T-cell (primary cell): Measurements from ENCODE around the gene PRSS48. TPM values are rescaled to one million over a fixed set of nuclear protein-coding genes. Genes with fewer than 3 reads are reported as not detected.
"Not testable (repeated sequence)": the region's sequence is repeated elsewhere in the genome, so short reads cannot be mapped to it uniquely, and the experiment has no call there.

Experiments
- ATAC-seq, 4 experiments: fragments of 200-7000 bp in 3 of 4; fragments of 150-1000 bp in 1 of 4; cut with Tn5 transposase; replicated peaks in 1 of 4; 1 replicate in 3 of 4; 2 replicates in 1 of 4; pipeline ENCODE4 v1.10.0; 2021; ENCODE audit warnings: moderate library complexity in 3 of 4, mild to moderate bottlenecking in 2 of 4, moderate number of reproducible peaks in 1 of 4
- CTCF ChIA-PET, 2 donors: fragments of 300-600 bp; sonication (Branson Sonifier 250); formaldehyde crosslinking; loops; one replicate each; lab custom pipeline; 2022; ENCODE audit warnings: antibody characterized with exemption in 2 of 2; lab: Charles Lee
- POLR2A ChIA-PET, 2 donors: fragments of 300-600 bp; sonication (Branson Sonifier 250); formaldehyde crosslinking; loops; one replicate each; lab custom pipeline; 2022; ENCODE audit warnings: antibody characterized with exemption in 2 of 2; lab: Charles Lee
- DNase-seq, 35 experiments: peaks; one replicate each; pipeline versions ENCODE4 v3.0.0 to v3.0.0-alpha.2; 2013 to 2023
- H3K27ac ChIP-seq: one replicate; pipeline ENCODE4 v1.5.1; 2013; ENCODE audit warnings: low read length
- H3K27me3 ChIP-seq, 2 experiments: replicated peaks in 1 of 2; 1 replicate in 1 of 2; 2 replicates in 1 of 2; pipeline versions ENCODE4 v1.6.1 to v1.7.0; 2013; ENCODE audit warnings: low read length in 1 of 2, mixed read lengths in 1 of 2; ENCODE audit not compliant: control insufficient read depth in 2 of 2, insufficient read depth in 2 of 2; ENCODE audit errors: extremely low read depth in 1 of 2
- H3K36me3 ChIP-seq, 2 donors: 1 replicate in 1 of 2; 2 replicates in 1 of 2; pipeline versions ENCODE4 v1.6.1 to v1.7.0; 2013; ENCODE audit warnings: low read length in 1 of 2; ENCODE audit not compliant: control insufficient read depth in 2 of 2, insufficient read depth in 1 of 2; ENCODE audit errors: extremely low read depth in 1 of 2
- H3K4me1 ChIP-seq, 2 experiments: 1 replicate in 1 of 2; 2 replicates in 1 of 2; pipeline versions ENCODE4 v1.6.1 to v1.7.0; 2013; ENCODE audit warnings: low read length in 2 of 2, mixed read lengths in 1 of 2; ENCODE audit not compliant: insufficient read depth in 2 of 2, control insufficient read depth in 1 of 2; ENCODE audit errors: extremely low read depth in 1 of 2
- H3K4me3 ChIP-seq, 2 donors: 1 replicate in 1 of 2; 2 replicates in 1 of 2; pipeline versions ENCODE4 v1.5.1 to v1.7.0; 2013; ENCODE audit warnings: mild to moderate bottlenecking in 2 of 2, low read length in 1 of 2, moderate library complexity in 1 of 2; ENCODE audit not compliant: control insufficient read depth in 1 of 2; ENCODE audit errors: extremely low read depth in 1 of 2
- H3K9me3 ChIP-seq: 2 replicates; pipeline ENCODE4 v1.7.0; 2013
- H3K27ac Mint-ChIP-seq, 2 donors: one replicate each; pipeline ENCODE4 v1.8.0; 2020 to 2021; ENCODE audit warnings: mild to moderate bottlenecking in 2 of 2, mixed read lengths in 2 of 2
- H3K27me3 Mint-ChIP-seq, 2 donors: one replicate each; pipeline ENCODE4 v1.8.0; 2021 to 2022; ENCODE audit warnings: mixed read lengths in 2 of 2
- H3K36me3 Mint-ChIP-seq: one replicate; pipeline ENCODE4 v1.8.0; 2021; ENCODE audit warnings: mixed read lengths
- H3K4me1 Mint-ChIP-seq, 3 donors: one replicate each; pipeline ENCODE4 v1.8.0; 2020 to 2022; ENCODE audit warnings: mixed read lengths in 3 of 3, mild to moderate bottlenecking in 1 of 3
- H3K4me3 Mint-ChIP-seq, 3 donors: one replicate each; pipeline ENCODE4 v1.8.0; 2020 to 2022; ENCODE audit warnings: mild to moderate bottlenecking in 3 of 3, mixed read lengths in 3 of 3, moderate library complexity in 3 of 3
- H3K9me3 Mint-ChIP-seq, 3 donors: one replicate each; pipeline ENCODE4 v1.8.0; 2020 to 2022; ENCODE audit warnings: mixed read lengths in 3 of 3
- WGBS: methylation state at CpG from one replicate; pipeline ENCODE4 v1.1.5; 2013; ENCODE audit warnings: missing lambda C conversion rate; ENCODE audit not compliant: insufficient coverage; 5-methylcytosine and 5-hydroxymethylcytosine counted together
- total RNA-seq, 35 experiments: library from RNA in 6 of 35; stranded (reverse) in 6 of 35; fragments of 120-200 nt in 1 of 35; gene quantifications; one replicate each; pipeline versions ENCODE4 v1.2.1 to v1.2.4 and lab custom pipeline; 2013 to 2026

The PRSS48 gene
- total RNA-seq, 5 donors from 2014 or later (not counting 1 experiment from before 2014, with no cell fraction given), result not detected

DNA sequence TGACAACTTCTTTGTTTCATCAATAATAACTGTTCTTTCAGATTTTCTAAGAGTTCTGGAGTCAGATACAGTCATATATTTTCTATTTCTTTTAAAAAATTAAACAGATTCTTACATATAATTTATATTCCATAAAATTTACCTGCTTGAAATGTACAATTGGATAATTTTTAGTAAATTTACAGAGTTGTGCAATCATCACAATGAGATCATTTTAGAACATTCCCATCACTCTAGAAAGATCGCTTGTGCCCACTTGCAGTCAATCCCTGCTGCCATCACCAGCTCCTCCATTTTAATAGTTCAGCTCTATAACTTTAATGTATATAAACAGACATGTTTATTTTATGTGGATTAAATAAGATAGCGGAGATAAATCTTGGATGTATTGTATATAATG is 29.6 kb upstream of the PRSS48 start:
- H3K4me3 Mint-ChIP-seq, result no peak overlapping the region
- POLR2A ChIA-PET, result no interaction called here
- no peaks in the 10 kb centered on the region for H3K36me3 Mint-ChIP-seq
- H3K27ac Mint-ChIP-seq, result no peak overlapping the region
- no peak for DNase-seq
- H3K27ac ChIP-seq, result no peak overlapping the region
- peaks cover 0 to 2% of the 10 kb centered on the region in 2 experiments for H3K27me3 ChIP-seq
- H3K36me3 ChIP-seq, result no peaks in the 10 kb centered on the region
- no peak for ATAC-seq
- no peaks in the 10 kb centered on the region for H3K9me3 ChIP-seq
- H3K27me3 Mint-ChIP-seq, result peaks cover under 1 to 4% of the 10 kb centered on the region in 2 donors
- H3K9me3 Mint-ChIP-seq, result no peaks in the 10 kb centered on the region
- CTCF ChIA-PET, result interaction anchor here in 1 of 2 donors (0.6 kb wide), 1 partner anchor 75 kb away, joined by 9 read pairs; no protein-coding TSS in a partner anchor
- no CpG with 5 or more reads among the region's 2 CpGs for WGBS
- no peaks in the 10 kb centered on the region for H3K4me1 ChIP-seq
- H3K4me3 ChIP-seq, result no peak overlapping the region
- H3K4me1 Mint-ChIP-seq, result no peaks in the 10 kb centered on the region

DNA sequence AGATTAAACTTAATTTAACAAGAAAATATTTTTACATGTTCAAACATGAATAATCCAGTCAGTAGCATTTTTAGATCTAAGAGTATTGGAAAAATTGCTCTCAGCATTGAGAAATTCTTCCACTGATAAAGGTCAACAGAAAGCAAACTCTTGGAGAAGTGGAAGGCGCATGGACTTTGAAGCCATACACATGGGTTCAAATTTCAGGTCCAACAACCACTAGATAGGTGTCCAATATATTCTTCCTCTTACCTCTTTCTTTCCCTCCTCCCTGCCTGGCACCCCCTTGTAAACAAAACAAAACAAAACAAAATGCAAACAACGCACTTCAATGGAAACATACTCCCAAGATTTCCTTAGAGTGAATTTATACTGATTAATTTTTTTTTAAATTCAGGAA is 28.4 kb upstream of the PRSS48 start:
- H3K27me3 Mint-ChIP-seq, result peaks cover 0 to 4% of the 10 kb centered on the region in 2 donors
- H3K9me3 Mint-ChIP-seq, result no peaks in the 10 kb centered on the region
- no peaks in the 10 kb centered on the region for H3K9me3 ChIP-seq
- H3K27me3 ChIP-seq, result peaks cover 0 to 2% of the 10 kb centered on the region in 2 experiments
- H3K4me1 Mint-ChIP-seq, result no peaks in the 10 kb centered on the region
- CTCF ChIA-PET, result no interaction called here
- H3K36me3 Mint-ChIP-seq, result no peaks in the 10 kb centered on the region
- no peak overlapping the region for H3K4me3 ChIP-seq
- WGBS, result 100% methylated on average over 1 of the region's 2 CpGs
- H3K4me3 Mint-ChIP-seq, result no peak overlapping the region
- DNase-seq (no peak), ATAC-seq (no peak)
- H3K27ac Mint-ChIP-seq, result no peak overlapping the region
- POLR2A ChIA-PET, result no interaction called here
- H3K4me1 ChIP-seq, result no peaks in the 10 kb centered on the region
- H3K27ac ChIP-seq, result no peak overlapping the region
- H3K36me3 ChIP-seq, result no peaks in the 10 kb centered on the region

DNA sequence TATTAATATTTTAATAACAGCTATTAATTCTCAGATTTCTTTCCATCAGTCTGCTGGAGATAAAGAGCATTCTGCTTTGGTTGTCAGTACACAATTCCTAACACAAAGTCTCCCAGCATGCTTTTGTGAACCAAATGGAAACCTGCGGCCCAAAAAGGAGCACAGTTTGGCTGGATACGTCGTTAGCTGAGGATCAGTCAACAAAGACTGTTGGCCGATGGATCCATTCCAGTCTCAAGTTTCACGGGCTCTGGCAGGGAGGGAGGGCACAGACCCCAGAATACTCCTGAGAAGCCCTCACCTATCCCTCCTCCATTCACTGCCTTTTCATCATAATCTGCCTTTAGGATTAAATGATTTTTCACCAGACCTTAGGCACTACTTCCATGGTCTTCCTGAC is 26.3 kb upstream of the PRSS48 start:
- Mint-ChIP-seq H3K4me1 (no peaks in the 10 kb centered on the region), H3K36me3 (no peaks in the 10 kb centered on the region), H3K4me3 (no peak overlapping the region), H3K27me3 (peaks cover 0 to under 1% of the 10 kb centered on the region in 2 donors), H3K27ac (no peak overlapping the region), H3K9me3 (no peaks in the 10 kb centered on the region)
- Histone ChIP-seq H3K9me3 (no peaks in the 10 kb centered on the region), H3K36me3 (no peaks in the 10 kb centered on the region), H3K4me3 (no peak overlapping the region), H3K27me3 (peaks cover 0 to 2% of the 10 kb centered on the region in 2 experiments), H3K27ac (no peak overlapping the region), H3K4me1 (no peaks in the 10 kb centered on the region)
- no peak for DNase-seq
- CTCF ChIA-PET, result no interaction called here
- ATAC-seq, result no peak
- 80% methylated on average over 3 of the region's 5 CpGs for WGBS
- POLR2A ChIA-PET, result no interaction called here

DNA sequence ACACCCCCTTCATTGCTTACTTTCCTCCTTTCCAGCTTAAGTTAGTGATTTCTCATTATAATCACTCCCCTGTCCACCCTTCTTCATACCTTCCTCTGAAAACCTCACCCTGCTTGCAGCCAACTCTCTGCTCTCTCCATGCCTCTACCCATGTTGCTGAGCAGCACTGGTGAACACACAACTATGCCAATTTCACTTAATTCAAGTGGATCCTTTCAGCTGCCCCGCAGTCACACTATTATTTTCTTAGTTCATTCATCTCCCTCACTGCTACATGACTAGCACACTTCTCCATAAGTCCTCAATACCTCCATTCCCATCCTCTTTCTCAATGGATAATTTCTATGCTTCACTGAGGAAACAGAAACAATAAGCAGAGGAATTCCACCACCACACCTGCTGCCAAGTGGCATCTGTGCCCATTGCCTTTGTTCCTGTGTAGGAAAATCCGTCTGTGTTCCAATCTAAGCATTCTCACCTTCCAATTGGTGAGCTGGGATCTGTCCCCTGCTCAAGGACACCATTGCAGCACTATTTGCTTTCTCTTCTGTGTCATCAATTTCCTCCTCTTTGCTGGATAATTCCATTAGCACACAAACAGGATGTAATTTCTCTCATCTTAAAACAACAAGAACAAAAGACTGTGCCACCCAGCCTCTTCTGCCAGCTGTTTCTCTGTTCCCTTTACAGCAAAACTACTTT is 25.2 kb upstream of the PRSS48 start:
- CTCF ChIA-PET, result no interaction called here
- H3K36me3 ChIP-seq, result no peaks in the 10 kb centered on the region
- H3K36me3 Mint-ChIP-seq, result no peaks in the 10 kb centered on the region
- no peaks in the 10 kb centered on the region for H3K9me3 ChIP-seq
- 22% methylated on average over 2 of the region's 2 CpGs for WGBS
- H3K9me3 Mint-ChIP-seq, result no peaks in the 10 kb centered on the region
- ATAC-seq (no peak), DNase-seq (no peak)
- no peak overlapping the region for H3K27ac ChIP-seq
- H3K4me3 Mint-ChIP-seq, result no peak overlapping the region
- no peak overlapping the region for H3K27ac Mint-ChIP-seq
- H3K27me3 Mint-ChIP-seq, result no peaks in the 10 kb centered on the region
- H3K27me3 ChIP-seq, result peaks cover 0 to 2% of the 10 kb centered on the region in 2 experiments
- H3K4me1 Mint-ChIP-seq, result no peaks in the 10 kb centered on the region
- H3K4me3 ChIP-seq, result no peak overlapping the region
- POLR2A ChIA-PET, result interaction anchor here in 1 of 2 donors (0.5 kb wide), 1 partner anchor 575 kb away, joined by 3 read pairs; no protein-coding TSS in a partner anchor
- H3K4me1 ChIP-seq, result no peaks in the 10 kb centered on the region

DNA sequence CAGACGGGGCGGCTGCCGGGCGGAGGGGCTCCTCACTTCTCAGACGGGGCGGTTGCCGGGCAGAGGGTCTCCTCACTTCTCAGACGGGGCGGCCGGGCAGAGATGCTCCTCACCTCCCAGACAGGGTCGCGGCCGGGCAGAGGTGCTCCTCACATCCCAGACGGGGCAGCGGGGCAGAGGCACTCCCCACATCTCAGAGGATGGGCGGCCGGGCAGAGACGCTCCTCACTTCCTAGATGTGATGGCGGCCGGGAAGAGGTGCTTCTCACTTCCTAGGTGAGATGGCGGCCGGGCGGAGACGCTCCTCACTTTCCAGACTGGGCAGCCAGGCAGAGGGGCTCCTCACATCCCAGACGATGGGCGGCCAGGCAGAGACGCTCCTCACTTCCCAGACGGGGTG is 21.7 kb upstream of the PRSS48 start:
- H3K4me3 Mint-ChIP-seq, H3K4me1 ChIP-seq, H3K4me3 ChIP-seq, POLR2A ChIA-PET, H3K27ac Mint-ChIP-seq, ATAC-seq, H3K9me3 Mint-ChIP-seq, H3K36me3 Mint-ChIP-seq, H3K27me3 Mint-ChIP-seq, H3K9me3 ChIP-seq, DNase-seq, H3K27ac ChIP-seq, H3K4me1 Mint-ChIP-seq, H3K36me3 ChIP-seq, CTCF ChIA-PET: not testable (repeated sequence)
- no CpG with 5 or more reads among the region's 28 CpGs for WGBS
- peaks cover 0 to 11% of the 10 kb centered on the region in 2 experiments for H3K27me3 ChIP-seq

DNA sequence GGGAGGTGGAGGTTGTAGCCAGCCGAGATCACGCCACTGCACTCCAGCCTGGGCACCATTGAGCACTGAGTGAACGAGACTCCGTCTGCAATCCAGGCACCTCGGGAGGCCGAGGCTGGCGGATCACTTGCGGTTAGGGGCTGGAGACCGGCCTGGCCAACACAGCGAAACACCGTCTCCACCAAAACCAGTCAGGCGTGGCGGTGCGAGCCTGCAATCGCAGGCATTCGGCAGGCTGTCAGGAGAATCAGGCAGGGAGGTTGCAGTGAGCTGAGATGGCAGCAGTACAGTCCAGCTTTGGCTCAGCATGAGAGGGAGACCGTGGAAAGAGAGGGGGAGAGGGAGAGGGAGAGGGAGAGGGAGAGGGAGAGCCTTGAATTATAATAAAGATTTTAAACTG is 21.3 kb upstream of the PRSS48 start:
- CTCF ChIA-PET, DNase-seq, H3K4me3 ChIP-seq, H3K4me1 ChIP-seq, H3K27me3 Mint-ChIP-seq, POLR2A ChIA-PET, H3K9me3 ChIP-seq, H3K27ac Mint-ChIP-seq, H3K4me1 Mint-ChIP-seq, H3K36me3 Mint-ChIP-seq, H3K4me3 Mint-ChIP-seq, H3K9me3 Mint-ChIP-seq, ATAC-seq, H3K36me3 ChIP-seq, H3K27ac ChIP-seq: not testable (repeated sequence)
- peaks cover 0 to 11% of the 10 kb centered on the region in 2 experiments for H3K27me3 ChIP-seq
- WGBS, result 96% methylated on average over 10 of the region's 17 CpGs
